22Rv1 (cell line): Measurements from ENCODE around the gene PRSS2.

Experiments
- ZFX ChIP-seq: fragments of 450-650 bp; IDR thresholded peaks from 2 replicates; pipeline ENCODE4 v1.6.1; 2017; ENCODE audit warnings: antibody characterized with exemption, borderline replicate concordance
- TF ChIP-seq, protein P1 (sequence below): fragments of 450-650 bp; IDR thresholded peaks from 2 replicates; pipeline ENCODE4 v1.5.1; 2017; ENCODE audit warnings: mild to moderate bottlenecking

DNA sequence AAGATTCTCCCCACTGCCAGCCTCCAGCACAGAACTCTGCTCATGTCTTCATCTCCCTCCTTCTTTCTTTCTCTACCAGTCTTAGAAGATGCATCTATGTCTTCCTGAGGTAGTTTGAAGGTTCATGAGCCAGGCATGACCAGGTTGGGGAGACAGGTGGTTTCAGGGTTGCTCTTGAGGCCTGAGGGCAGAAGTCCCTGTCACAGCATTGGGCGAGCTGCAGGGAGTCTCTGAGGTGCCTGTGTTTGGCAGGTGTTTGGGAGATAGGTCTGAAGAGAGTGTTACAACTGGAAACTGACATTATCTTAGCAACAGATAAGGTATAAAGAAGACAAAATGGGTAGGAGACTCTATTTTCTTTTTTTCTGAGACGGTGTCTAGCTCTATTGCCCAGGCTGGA, 18.7 kb downstream of the PRSS2 start:
- TF ChIP-seq, protein P1, sequence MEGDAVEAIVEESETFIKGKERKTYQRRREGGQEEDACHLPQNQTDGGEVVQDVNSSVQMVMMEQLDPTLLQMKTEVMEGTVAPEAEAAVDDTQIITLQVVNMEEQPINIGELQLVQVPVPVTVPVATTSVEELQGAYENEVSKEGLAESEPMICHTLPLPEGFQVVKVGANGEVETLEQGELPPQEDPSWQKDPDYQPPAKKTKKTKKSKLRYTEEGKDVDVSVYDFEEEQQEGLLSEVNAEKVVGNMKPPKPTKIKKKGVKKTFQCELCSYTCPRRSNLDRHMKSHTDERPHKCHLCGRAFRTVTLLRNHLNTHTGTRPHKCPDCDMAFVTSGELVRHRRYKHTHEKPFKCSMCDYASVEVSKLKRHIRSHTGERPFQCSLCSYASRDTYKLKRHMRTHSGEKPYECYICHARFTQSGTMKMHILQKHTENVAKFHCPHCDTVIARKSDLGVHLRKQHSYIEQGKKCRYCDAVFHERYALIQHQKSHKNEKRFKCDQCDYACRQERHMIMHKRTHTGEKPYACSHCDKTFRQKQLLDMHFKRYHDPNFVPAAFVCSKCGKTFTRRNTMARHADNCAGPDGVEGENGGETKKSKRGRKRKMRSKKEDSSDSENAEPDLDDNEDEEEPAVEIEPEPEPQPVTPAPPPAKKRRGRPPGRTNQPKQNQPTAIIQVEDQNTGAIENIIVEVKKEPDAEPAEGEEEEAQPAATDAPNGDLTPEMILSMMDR: no peak
- no peak for TF ChIP-seq ZFX
